ENCODE measurements around the gene DES. TPM values are rescaled to one million over a fixed set of nuclear protein-coding genes. Genes with fewer than 3 reads are reported as not detected.

The DES gene
- total RNA-seq, 1 donor from 2014 or later, result not detected

DNA sequence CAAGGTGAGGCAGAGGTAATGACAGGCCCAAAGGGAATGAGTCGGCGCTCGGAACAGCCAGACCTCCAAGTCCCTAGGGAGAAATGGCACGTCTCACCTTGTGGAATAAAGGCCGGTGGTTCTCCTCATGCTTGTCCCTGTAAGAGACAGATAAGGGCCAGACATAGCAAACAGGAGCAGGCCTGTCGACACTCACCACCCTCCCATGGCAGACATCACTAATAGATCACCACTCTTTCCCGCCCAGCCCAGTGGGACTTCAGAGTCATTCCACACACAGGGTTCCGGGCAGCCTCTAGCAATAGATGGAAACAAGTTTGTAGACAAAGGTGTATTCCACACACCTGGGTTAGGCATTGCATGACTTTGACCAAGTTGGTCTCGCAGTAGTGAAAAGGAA lies 36.7 kb upstream of the DES start:
- Mint-ChIP-seq H3K4me1 (ENCODE audit: unreplicated experiment) (no peaks in the 10 kb centered on the region), H3K36me3 (ENCODE audit: unreplicated experiment) (peaks cover 37% of the 10 kb centered on the region), H3K27ac (ENCODE audit: unreplicated experiment) (no peak overlapping the region), H3K9me3 (ENCODE audit: unreplicated experiment) (no peaks in the 10 kb centered on the region), H3K27me3 (ENCODE audit: unreplicated experiment) (no peaks in the 10 kb centered on the region), H3K4me3 (ENCODE audit: unreplicated experiment) (no peak overlapping the region)
- TF ChIP-seq CTCF (IDR thresholded peaks at IDR 0.05), result no peak
- no peak for DNase-seq (ENCODE audit: extremely low spot score, unreplicated experiment)

- no peak for TF ChIP-seq CTCF (IDR thresholded peaks at IDR 0.05)
- Mint-ChIP-seq H3K36me3 (ENCODE audit: unreplicated experiment) (peaks cover 28% of the 10 kb centered on the region), H3K4me3 (ENCODE audit: unreplicated experiment) (no peak overlapping the region), H3K9me3 (ENCODE audit: unreplicated experiment) (no peaks in the 10 kb centered on the region), H3K27me3 (ENCODE audit: unreplicated experiment) (no peaks in the 10 kb centered on the region), H3K4me1 (ENCODE audit: unreplicated experiment) (peaks cover 12% of the 10 kb centered on the region), H3K27ac (ENCODE audit: unreplicated experiment) (no peak overlapping the region)
- no peak for DNase-seq (ENCODE audit: extremely low spot score, unreplicated experiment)
Measured at GRCh38 chr2:219384083-219384713, 34.0 kb upstream of the DES start.

DNA sequence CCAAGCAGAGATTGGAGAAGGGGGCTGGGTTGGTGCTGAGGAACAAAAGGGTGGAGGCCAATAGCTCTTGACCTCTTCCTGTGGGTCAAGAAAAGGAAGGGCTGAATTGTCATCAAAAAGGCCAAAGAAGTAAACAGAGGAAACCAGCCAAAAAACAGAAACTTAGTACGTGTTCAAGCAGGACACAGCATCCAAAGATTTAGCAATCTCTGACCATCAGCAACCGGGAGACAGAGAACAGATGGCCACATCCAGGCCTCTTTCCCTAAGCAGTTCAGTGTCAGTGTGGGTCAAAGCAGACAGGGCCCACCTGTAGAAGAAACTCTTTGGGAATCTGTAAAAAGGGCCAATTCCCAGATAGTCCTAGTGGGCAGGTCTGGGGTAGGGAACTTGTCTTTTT lies 33.3 kb upstream of the DES start:
- Mint-ChIP-seq H3K27ac (ENCODE audit: unreplicated experiment) (no peak overlapping the region), H3K4me3 (ENCODE audit: unreplicated experiment) (no peak overlapping the region), H3K27me3 (ENCODE audit: unreplicated experiment) (no peaks in the 10 kb centered on the region), H3K9me3 (ENCODE audit: unreplicated experiment) (no peaks in the 10 kb centered on the region), H3K4me1 (ENCODE audit: unreplicated experiment) (peaks cover 12% of the 10 kb centered on the region), H3K36me3 (ENCODE audit: unreplicated experiment) (peaks cover 28% of the 10 kb centered on the region)
- no peak for TF ChIP-seq CTCF (IDR thresholded peaks at IDR 0.05)
- no peak for DNase-seq (ENCODE audit: extremely low spot score, unreplicated experiment)

- no peak for DNase-seq (ENCODE audit: extremely low spot score, unreplicated experiment)
- Mint-ChIP-seq H3K27me3 (ENCODE audit: unreplicated experiment) (no peaks in the 10 kb centered on the region), H3K4me1 (ENCODE audit: unreplicated experiment) (peaks cover 12% of the 10 kb centered on the region), H3K36me3 (ENCODE audit: unreplicated experiment) (peaks cover 25% of the 10 kb centered on the region), H3K27ac (ENCODE audit: unreplicated experiment) (no peak overlapping the region), H3K4me3 (ENCODE audit: unreplicated experiment) (no peak overlapping the region), H3K9me3 (ENCODE audit: unreplicated experiment) (no peaks in the 10 kb centered on the region)
- TF ChIP-seq CTCF (IDR thresholded peaks at IDR 0.05), result no peak
Measured at GRCh38 chr2:219385958-219386520, 32.1 kb upstream of the DES start.

DNA sequence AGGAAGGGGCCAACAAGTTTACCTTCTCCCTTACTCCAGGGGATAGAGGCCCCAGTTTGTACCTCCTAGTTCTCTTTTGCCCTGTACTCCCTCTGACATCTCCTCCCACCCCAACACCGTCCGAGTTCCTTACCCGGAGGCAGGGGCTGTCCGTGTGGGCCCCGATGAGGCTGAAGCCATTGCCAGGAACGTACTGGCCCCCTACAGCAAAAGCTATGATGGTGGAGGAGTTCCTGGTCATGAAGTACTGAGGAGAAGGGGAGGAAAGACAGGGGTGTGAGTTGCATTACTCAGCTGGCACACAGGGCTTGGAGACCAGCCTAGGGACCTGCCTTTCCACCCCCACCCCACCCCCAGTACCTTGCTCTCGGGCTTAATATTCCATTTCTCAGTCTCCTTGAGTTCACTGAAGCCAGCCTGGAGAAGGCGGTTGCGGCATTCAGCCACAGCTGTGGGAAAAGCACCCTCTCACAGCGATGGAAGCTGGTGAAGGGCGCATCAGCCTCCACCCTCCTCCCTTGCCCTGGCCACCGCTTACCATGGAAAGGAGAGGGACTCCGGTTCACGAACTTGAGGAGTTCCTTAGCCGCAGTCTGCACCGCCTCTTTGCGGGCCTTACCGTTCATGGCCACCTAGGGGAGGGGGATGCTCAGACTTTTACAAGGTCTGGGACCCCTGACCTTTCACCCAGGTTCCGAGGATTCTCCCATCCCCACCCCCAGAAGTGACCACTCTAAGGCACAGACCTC lies 31.5 kb upstream of the DES start:
- Mint-ChIP-seq H3K27me3 (ENCODE audit: unreplicated experiment) (no peaks in the 10 kb centered on the region), H3K4me1 (ENCODE audit: unreplicated experiment) (peaks cover 12% of the 10 kb centered on the region), H3K9me3 (ENCODE audit: unreplicated experiment) (no peaks in the 10 kb centered on the region), H3K27ac (ENCODE audit: unreplicated experiment) (peak overlapping the region; percentile 95), H3K4me3 (ENCODE audit: unreplicated experiment) (peak overlapping the region; percentile 90), H3K36me3 (ENCODE audit: unreplicated experiment) (peaks cover 21% of the 10 kb centered on the region)
- TF ChIP-seq CTCF (IDR thresholded peaks at IDR 0.05), result no peak
- no peak for DNase-seq (ENCODE audit: extremely low spot score, unreplicated experiment)

All from osteocyte (in vitro differentiated cells).